Measurements from ENCODE around the gene SELENON.
A peak's percentile ranks its signal among the peaks of the same experiment; 100 is the strongest.
"Not testable (repeated sequence)": the region's sequence is repeated elsewhere in the genome, so short reads cannot be mapped to it uniquely, and the experiment has no call there.

Gene SELENON

DNA sequence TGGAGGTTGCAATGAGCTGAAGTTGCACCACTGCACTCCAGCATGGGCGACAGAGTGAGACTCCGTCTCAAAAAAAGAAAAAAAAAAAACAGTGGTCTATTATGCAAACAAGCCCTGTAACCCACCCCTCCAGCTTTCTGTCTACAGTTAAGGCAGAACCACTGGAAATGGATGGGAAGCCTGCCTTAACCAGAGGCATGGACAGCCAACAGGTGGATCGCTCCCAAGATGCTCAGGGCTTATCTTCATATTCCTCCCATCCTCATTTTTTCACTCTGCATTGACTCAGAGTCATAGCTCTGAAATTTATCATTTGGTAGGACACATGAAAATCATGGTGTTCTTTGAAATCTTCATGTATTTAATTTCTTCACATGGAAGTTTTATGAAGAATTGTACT is 28.5 kb downstream of the SELENON start:
- no peak for DNase-seq (ENCODE audit: low read depth, low spot score)

DNA sequence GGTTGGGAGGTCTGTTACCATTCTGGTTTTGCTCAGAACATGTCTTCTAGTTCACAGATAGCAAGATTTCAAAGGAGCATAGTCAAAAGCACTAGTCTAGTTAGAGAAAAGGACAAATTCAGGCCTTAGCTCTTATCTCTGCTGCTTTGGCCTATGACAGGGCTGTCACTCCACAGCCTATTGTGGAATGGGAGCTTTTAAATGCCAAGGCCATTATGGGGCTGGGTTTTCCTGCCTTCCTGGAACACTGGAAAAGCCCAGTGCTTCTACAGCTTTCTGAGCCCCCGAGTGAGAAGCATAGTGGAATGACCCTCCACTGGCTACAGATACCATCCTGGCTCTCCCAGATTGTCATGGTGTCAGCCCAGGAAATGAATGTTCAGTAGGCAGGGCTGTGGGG is 29.1 kb downstream of the SELENON start:
- DNase-seq (ENCODE audit: low read depth, low spot score): no peak

DNA sequence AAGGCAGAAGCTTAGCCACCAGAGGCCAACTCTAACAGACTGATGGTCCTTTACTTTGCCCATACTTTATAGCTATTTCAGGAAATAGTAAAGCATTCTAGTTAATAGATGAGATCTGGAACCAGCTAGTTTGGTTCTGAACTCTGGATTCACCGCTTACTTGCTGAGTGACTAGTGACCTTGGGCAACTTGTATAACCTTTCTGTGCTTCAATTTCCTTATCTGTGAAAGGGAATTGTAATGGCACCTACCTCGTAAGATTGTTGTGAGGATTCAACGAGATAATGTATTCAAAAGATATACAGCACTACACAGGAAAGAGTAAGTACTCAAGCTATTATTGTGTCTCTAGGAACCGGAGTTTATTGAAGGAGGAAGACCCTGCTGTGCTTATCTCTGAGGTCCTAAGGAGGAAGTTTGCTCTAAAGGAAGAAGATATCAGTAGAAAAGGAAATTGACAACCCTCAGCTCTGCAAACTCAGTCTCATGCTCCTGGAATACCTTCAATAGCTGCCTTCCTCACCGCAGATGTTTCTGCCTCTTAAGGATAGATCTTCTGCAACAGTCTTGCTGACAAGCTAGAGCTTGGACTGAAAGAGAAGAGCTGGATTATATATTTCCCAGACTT is 31.7 kb downstream of the SELENON start:
- no peak for DNase-seq (ENCODE audit: low read depth, low spot score)

DNA sequence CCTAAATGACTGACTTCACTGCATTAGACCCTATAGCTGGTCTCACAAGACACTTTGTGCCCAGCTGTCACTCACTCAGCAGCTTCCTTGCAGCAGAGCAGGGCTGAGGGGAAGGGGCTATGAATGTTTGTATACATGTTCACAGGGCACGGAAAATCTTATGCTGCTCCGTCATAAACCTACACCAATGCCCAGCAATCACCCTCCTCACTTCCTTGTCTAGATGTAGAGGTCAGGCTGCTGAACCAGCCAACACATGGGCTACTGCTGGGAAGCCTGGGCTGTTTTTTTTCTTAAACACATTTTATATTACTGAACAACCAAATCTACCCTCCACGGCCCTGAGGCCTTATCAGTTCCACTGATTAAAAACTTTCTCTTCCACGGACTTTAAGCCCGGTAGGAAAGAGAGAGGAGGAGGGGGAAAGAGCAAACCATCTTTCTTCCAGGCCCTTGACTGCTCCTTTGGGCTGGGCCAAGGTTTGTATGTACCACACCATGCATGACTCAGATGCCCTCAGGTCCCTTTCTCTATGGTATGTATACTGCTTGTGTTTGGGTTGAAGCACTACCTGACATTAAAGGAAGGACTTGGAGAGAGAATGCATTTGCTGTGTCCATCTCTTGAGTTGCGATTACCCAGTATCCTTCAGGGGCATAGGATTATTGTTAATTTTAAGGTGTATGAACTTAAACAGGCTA is 32.5 kb downstream of the SELENON start:
- no peak for DNase-seq (ENCODE audit: low read depth, low spot score)

DNA sequence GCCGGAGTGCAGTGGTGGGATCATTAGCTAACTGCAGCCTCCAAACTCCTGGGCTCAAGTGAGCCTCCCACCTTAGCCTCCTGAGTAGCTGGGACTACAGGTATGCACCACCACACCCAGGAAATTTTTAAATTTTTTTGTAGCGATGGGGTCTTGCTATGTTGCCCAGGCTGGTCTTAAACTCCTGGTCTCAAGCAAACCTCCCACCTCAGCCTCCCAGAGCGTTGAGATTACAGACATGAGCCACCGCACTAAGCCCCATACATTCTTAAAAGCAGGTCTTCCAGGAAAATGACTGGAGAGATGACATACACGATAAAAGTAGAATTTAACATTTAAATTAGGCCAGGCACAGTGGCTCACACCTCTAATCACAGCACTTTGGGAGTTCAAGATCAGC is 33.2 kb downstream of the SELENON start:
- no peak for DNase-seq (ENCODE audit: low read depth, low spot score)

DNA sequence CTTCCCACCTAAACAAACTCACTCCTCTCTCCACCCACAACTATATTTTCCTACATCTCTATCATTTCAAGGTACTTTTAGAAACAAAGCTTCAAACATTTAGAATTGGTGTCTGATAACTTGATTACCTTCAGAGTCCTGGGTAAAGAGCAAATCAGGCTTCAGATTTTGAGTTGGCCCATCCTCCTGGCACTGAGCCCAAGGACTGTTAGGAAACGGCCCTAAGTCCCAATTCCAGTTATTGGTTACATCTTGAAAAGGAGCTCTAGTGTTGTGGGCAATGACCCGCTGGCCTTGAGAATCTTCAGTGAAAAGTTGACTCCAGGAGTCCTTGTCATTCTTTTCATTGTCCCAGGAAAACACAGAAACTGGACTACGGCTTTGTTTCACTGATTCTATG is 34.9 kb downstream of the SELENON start:
- DNase-seq (ENCODE audit: low read depth, low spot score): no peak

DNA sequence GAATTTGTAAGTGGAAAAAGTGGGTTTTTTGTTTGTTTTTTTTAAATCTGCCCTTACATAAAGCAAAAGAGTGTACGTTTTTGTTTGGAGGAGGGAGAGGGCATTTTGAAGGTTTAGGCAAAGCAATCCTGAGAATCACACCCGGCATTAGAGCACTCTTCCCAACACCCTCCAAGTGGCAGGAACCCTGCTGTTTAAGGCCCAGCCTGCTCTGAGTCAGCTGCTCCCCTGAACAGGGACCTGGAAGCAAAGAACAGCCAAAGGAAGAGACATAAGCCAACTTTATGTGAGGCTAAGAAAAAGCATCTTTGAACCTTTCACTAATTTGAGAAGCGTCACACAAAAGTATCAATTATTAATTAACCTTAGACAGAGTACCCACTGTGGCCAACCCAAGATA is 36.7 kb downstream of the SELENON start:
- DNase-seq (ENCODE audit: low read depth, low spot score): no peak

DNA sequence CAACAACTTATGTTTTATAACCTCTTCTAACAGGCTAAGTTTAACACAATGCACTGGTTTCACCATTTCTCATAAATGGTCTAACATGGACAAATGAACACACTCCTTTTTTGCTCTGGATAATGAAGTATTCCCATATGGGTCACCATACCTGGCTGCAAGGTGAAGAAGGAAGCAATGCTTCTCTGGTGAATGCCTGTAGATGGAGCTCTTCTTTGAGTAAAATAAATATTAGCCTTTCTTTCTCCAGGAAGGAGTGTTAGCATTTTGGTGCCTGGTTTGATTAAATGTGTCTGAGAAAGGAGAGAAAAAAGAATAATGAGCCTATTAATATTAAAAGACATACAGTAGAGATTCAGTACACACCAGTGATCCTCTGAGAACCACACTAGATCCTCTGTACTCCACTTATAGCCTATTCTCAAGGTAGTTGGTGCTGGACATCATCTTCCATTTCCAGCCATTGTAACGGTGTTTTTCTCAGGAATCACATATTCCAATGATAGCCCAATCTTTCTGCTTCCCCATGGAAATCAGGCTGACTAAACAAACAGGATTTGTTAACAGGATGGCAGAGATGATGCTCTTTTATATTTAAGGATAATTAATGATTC is 37.4 kb downstream of the SELENON start:
- DNase-seq (ENCODE audit: low read depth, low spot score): no peak

DNA sequence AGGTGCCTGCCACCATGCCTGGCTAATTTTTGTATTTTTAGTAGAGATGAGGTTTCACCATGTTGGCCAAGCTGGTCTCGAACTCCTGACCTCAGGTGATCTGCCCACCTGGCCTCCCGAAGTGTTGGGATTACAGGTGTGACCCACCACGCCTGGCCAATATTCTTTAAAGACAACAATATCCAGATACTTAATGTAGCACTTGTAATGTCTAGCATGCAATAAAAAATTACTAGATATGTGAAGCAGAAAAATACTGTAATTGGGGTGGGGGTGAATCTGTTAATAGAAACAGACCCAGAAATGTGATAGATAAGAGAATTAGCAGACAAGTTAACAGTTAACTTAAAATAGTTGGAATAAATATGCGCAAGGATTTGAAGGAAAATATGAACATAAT is 39.8 kb downstream of the SELENON start:
- not testable (repeated sequence) for DNase-seq (ENCODE audit: low read depth, low spot score)

DNA sequence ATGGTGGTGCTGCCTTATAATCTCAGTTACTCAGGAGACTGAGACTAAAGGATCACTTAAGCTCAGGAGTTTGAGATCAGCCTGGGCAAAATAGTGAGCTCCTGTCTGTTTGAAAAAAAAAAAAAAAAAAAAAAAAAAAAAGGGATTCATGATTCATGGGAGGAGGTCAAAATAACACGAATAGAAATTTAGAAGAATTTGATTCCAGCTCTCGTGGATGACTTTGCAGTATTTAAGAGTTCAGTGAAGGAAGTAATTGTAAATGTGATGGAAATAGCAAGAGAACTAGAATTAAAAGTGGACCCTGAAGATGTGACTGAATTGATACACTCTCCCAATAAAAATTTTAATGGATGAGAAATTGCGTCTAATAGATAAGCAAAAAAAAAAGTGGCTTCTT is 43.5 kb downstream of the SELENON start:
- no peak for DNase-seq (ENCODE audit: low read depth, low spot score)

DNA sequence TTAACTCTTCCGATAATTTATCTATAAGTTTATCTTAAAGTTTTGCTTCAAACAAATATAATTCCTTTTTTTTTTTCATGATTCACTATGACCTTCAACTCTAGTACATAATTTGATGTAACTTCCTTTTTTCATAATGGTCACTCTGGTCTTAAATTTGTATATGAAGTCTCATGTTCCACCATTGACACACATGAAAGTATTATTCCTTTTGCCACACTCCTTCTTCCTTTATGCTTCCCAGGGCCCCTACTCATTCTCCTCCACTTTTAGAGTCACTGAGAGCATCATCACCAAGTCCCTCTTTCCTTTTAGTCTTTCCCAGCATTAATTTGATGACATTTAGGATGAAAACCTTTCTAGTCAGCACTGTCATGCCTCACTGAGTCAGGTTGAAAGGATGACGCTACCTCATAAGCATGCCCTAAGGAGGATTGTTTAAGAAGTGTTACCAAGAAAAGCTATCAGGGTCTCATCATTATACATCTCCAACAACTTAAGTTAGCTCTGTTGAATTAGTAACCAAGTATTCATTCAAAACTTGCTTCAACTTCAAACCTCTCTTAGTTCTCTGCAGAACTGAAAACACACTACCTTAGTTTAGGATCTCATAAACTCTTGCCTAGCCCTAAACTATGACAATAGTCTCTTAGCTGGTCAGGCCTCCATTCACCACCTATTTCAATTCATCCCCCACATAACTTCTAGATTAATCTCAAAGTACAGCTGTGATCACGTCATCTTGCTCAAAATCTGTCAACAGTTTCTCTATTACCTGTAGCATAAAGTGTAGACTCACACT is 44.7 kb downstream of the SELENON start:
- DNase-seq (ENCODE audit: low read depth, low spot score): no peak

DNA sequence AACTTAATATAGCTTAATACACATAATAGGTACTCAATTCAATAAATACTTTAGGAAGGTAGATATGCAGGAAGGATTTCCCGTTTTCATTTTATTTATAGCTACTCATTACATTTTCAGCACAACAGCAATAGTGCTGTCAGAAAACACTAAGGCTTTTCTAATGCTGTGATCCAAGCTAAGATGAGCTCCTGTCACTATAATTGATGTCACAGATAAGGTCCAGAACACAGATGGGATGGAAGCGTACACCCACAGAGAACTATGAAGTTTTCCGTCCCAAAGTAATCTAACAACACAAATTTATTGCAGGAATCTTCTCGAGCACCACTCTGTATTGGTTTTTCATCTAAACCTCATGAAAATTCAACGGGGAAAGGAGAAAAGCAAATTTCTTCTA is 45.7 kb downstream of the SELENON start:
- no peak for DNase-seq (ENCODE audit: low read depth, low spot score)

DNA sequence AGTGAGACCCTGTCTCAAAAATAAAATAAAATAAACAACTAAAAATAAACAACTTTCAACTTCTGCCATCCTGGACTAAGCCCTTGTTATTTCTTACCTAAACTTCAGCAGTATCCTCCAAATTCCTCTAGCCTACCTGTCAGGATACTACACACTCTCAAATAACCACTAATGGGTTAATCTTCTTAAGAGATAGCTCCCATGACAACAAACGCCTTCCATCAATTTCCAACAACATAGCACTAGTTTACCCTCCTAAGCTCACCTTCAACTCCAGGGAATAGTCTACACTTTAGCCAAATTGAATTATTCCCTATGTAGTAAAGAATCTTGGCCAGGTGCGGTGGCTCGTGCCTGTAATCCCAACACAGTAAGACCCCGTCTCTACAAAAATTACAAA is 47.9 kb downstream of the SELENON start:
- no peak for DNase-seq (ENCODE audit: low read depth, low spot score)

DNA sequence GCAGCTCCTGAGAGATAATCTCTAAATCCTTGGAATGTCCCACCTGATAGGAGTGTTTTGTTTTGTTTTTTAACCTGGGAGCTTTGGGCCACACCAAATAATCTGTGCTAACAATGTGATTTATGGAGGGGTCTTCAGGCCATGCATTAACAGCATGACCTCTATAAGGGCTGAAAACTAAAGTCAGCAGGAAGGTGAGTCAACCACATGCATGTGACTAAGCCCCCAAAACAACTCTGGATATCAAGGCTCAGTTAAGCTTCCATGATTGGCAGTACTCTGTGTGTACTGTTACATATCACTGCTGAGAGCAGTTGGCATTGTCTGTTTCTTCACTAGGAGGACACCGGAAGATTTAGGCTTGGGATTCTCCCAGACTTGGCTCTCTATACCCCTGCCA is 48.5 kb downstream of the SELENON start:
- no peak for DNase-seq (ENCODE audit: low read depth, low spot score)

DNA sequence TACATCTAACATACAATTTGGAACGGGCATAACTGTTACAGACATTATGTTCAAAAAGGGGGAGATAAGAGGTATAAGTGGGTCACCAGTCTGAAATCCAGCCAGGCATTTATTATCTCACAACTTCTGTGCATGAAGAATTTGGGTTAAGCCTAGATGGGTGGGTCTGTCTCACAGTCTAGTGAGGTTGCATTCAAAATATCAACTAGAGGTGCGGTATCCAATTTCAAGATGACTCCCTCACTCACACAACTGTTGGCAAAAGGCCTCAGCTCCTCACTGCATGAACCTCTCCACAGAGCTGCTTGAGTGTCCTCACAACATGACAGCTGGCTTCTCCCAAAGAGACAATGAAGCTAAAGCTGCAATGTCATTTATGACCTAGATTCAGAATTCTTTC is 54.6 kb downstream of the SELENON start:
- no peak for DNase-seq (ENCODE audit: low read depth, low spot score)

DNA sequence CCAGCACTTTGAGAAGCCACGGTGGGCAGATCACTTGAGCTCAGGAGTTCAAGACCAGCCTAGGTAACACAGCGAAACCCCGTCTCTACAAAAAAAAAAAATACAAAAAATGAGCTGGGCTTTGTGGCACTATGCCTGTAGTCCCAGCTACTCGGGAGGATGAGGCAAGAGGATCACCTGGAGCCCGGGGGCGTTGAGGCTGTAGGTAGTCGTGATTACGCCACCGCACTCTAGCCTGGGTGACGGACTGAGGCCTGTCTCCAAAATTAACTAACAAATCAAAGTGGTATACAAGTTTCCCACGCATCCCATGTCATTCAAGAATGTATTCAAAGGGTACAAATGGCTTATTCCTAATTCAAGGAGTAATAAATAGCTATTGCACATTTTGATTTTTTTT is 56.9 kb downstream of the SELENON start:
- no peak for DNase-seq (ENCODE audit: low read depth, low spot score)

DNA sequence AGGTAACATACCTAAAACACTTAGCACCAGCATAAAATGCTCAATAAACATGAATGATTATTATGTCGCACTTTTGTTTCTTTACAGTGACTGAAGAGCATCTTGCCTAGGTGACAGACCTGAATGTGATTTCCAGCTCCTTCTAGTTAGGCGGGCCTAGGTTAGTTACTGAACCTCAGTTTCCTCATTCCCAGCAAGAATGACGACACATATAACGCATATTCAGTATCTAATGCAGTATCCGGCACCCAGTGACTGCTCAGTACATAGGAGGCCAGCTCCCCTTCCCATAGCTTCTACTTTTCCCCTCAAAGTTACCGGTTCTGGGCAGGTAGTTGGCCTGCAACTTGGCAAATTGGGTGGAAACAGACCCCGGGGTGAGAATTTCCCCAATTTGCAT is 58.5 kb downstream of the SELENON start:
- no peak for DNase-seq (ENCODE audit: low read depth, low spot score)

DNA sequence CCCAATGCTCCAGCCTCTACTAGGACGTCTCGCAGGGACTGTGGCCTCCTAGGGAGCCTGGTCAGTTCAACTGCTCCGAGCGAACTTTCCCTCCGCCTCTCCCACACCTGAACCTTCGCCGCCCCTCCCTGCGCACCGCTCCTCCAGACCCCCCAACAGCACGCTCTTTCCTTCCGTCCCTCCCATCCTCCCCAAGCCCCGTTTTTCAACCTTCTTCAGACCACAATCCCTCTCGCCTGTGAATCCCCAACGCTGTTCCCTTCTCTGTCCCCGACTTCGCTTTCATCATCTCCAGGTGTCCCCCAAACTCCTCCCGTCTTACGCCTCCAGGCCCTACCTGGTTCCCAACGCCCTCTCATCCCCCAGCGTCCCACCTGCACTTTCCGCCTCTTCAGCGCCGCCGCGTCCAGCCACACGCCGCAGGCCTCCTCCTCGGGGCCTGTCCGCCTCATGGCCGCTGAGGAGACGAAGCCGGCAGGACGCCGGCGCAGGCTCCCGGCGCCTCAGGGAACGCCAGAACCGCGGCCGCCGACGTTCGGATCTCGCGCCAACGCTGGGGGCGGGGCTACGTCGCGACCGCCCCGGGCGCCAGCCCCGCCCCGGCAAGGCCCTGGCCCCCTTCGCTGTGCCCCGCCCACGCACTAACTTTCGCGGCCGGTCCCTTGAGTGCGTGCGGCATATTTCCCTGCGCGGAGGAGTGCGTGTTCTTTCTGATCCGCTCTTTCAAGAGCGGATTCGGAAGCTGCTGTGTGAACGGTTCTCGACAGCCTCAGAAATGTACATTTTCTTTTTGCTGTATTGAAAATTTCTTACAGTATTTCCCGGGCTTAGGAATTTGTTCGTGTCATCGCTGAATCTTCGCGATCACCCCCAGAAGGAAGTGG is 59.2 kb downstream of the SELENON start, which contains the start of gene AUNIP:
Gene AUNIP, minus strand, starts transcription at position 552 of the 884 bp plus-strand sequence. Its CDS starts 100 bp downstream, at position 452.
- peak; percentile 81 for DNase-seq (ENCODE audit: low read depth, low spot score)

DNA sequence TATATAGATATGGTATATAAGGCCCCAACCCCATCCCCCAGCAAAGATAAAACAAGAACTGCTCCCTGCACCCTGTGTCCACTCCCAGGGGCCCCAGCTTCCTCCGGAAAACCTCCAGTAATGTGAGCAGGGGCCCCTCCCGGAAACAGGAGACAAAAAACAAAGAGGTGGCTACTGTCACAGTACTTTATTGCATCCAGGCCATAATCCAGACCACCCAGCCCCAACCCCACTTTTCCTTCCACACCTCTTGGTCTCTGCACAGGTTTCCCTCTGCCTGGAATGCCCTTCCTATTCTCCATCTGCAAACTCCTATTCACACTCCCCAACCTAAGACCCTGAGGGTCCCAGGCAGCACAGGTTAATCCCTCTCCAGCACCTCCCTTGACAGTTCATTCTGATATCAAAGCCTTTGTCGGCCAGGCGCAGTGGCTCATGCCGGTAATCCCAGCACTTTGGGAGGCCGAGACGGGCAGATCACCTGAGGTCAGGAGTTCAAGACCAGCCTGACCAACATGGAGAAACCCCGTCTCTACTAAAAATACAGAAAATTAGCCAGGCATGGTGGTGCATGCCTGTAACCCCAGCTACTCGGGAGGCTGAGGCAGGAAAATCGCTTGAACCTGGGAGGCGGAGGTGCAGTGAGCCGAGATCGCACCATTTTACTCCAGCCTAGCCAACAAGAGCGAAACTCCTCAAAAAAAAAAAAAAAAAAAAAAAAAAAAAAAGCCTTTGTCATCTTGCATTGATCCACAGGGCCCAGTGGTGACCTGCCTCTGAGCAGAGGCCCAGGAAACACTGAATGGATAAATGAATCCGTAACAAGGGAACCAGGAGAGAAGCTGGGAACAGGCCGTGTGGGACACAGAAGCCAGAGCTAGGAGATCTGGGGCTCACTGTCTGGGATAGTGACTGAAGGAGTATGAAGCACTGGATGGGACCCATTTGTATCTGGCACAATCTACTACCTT is 61.6 kb downstream of the SELENON start:
- no peak for DNase-seq (ENCODE audit: low read depth, low spot score)
